Ovary (tissue), 3 donors: Measurements from ENCODE around the gene USP49.

ENCODE experiments used
- CTCF ChIP-seq, 3 donors: fragments of 450-650 bp in 2 of 3; fragments of 200-600 bp in 1 of 3; IDR thresholded peaks; one replicate each; pipeline versions ENCODE4 v1.5.1 to v1.8.0; 2016 to 2022; ENCODE audit warnings: antibody characterized with exemption in 3 of 3, mild to moderate bottlenecking in 1 of 3
- EP300 ChIP-seq: sonication (generic); formaldehyde crosslinking; IDR thresholded peaks from one replicate; pipeline ENCODE4 v1.6.1; 2017; ENCODE audit warnings: antibody characterized with exemption
- POLR2A ChIP-seq: fragments of 450-650 bp; IDR thresholded peaks from one replicate; pipeline ENCODE4 v1.6.1; 2017; ENCODE audit warnings: antibody characterized with exemption, mild to moderate bottlenecking, moderate library complexity
- donor health status: DM: no; HTN: no; CAD: no.

DNA sequence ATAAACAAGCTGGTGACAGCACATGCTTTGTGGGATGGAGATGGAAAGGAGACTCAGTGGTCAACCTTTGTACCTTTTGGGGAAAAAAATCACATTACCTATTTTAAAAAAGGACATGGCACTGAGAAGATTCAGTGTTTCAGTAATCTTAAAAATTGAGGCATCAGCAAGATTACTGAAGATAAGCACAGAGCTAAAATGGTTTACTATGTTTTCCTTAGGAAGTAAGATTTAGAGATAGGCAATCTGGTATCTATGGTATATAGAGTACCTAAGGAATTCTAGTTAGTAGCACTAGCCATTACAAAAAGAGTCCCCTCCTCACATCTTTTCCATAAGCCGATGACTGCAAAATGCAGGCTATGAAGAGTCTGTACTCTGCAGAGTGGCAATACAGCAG lies 72.0 kb downstream of the USP49 start:
- no peak for TF ChIP-seq POLR2A
- no peak for TF ChIP-seq CTCF (IDR thresholded peaks at IDR 0.05)
- TF ChIP-seq EP300: no peak
